ENCODE data around the gene P2RY6.
A peak's percentile ranks its signal among the peaks of the same experiment; 100 is the strongest.

Gene P2RY6

DNA sequence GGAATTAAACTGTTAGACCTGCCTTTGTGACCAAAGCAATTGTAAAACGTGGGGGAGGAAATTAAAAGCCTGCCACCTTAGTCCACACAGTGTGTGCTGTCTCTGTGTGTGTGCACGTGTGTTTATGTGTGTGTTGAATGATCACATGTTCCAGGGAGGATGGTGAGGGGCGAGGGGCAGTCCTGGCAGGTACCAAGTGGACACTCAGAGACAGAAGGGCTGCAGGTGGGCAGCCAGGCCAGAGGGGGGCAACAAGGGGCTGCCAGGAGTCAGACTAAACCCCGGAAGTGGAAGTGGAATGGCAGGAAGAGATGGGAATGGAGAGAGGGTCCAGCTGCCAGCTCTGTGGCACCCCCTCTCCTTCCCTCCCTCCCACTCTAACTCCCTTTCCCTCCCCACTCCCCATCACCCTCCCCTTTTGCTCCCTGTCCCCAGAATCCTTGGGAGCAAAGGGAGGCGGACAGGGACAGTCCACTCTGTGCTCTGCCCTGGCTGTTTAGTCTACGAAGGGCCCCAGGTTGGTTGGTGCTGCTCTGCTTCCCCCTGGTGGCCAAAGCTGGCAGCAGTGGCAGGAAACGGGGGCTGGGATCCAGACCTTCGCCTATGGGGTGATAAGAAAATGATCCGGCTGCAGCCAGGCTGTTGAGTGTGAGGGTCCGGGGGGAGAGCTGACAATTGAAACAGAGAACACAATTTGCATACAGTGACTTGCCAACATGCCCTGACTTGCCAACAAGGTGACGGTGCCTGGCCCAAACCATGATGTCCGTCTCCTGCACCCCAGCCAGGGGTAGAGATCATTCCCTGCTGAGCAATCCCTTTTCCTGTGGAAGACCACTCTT is 29.7 kb upstream of the P2RY6 start:
- H3K4me3 ChIP-seq (ENCODE audit: low read length): peak overlapping the region; percentile 50
- no peaks in the 10 kb centered on the region for H3K27me3 ChIP-seq (ENCODE audit: insufficient read depth, low read length)
- H3K4me1 ChIP-seq (ENCODE audit: insufficient read depth, low read length): peaks cover 9% of the 10 kb centered on the region
- no peaks in the 10 kb centered on the region for H3K36me3 ChIP-seq (ENCODE audit: insufficient read depth, low read length)
- no peaks in the 10 kb centered on the region for H3K9me3 ChIP-seq (ENCODE audit: low read length)
- H2AFZ ChIP-seq (ENCODE audit: low read depth, low read length): peak overlapping the region; percentile 72

DNA sequence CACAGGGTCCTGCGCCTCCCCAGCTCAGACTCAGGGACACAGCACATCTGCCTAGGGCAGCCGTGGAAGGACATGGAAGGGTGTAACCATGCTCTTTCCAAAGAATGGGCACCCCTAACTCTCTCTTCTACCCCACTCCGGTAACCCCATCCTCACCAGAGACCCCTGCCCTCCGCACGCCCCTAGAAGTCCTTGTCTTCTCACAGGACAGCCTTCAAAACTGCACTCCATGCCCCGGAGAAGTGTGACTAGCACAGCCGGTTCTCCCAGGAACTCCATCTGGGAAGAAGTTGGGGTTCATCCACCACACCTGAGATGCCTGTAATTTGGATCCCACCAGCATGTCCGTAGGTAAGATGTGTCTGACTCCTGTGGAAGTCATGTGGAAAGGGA is 29.0 kb upstream of the P2RY6 start:
- Histone ChIP-seq H3K9me3 (ENCODE audit: low read length) (no peaks in the 10 kb centered on the region), H3K4me3 (ENCODE audit: low read length) (no peak overlapping the region), H2AFZ (ENCODE audit: low read depth, low read length) (no peak overlapping the region), H3K27me3 (ENCODE audit: insufficient read depth, low read length) (no peaks in the 10 kb centered on the region), H3K36me3 (ENCODE audit: insufficient read depth, low read length) (no peaks in the 10 kb centered on the region), H3K4me1 (ENCODE audit: insufficient read depth, low read length) (peaks cover 9% of the 10 kb centered on the region)

DNA sequence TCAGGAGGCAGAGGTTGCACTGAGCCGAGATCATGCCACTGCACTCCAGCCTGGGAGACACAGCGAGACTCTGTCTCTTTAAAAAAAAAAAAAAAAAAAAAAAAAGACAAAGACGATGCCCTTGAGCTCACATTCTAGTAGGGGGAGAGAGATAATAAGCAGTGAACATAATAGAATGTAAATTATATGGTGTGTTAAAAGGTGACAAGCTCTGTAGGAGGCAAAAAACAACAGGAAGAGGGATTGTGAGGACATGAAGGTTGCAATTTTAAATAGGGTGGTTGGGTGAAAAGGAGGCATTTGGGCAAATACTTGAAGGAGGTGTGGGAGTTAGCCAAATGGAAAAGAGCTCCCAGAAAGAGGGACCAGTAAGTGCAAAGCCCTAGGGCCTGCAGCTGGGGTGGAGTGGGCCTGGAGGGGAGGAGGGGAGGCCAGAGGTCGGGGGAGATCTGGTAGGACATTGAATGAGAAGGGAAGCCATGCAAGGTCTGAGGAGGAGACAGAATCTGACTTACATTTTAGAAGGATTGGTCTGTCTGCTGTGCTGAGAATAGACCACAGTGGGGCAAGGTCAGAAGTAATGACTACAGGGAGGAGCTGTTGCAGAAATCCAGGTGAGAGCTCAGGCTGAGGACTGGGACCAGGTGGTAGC is 27.4 kb upstream of the P2RY6 start:
- H3K27me3 ChIP-seq (ENCODE audit: insufficient read depth, low read length): no peaks in the 10 kb centered on the region
- no peaks in the 10 kb centered on the region for H3K9me3 ChIP-seq (ENCODE audit: low read length)
- no peaks in the 10 kb centered on the region for H3K36me3 ChIP-seq (ENCODE audit: insufficient read depth, low read length)
- no peak overlapping the region for H2AFZ ChIP-seq (ENCODE audit: low read depth, low read length)
- peaks cover 9% of the 10 kb centered on the region for H3K4me1 ChIP-seq (ENCODE audit: insufficient read depth, low read length)
- no peak overlapping the region for H3K4me3 ChIP-seq (ENCODE audit: low read length)

DNA sequence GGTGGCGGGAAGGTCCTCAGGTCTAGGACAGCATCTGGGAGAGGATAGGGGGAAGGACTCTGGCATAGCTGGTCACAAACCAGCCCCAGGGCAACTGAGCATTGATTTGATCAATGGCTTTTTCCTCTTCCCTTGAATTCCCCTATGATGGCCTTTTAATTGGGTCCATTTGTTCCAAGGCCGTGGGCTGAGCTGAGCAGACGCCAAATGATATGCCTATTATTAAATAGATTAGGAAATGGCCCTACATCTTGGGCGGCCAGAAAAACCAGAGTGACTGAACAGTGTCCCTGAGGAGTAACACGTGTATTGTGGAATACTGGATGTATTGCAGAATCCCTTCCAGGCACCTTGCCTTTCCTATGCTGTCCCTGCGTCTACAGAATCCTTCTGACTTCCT is 26.7 kb upstream of the P2RY6 start:
- no peaks in the 10 kb centered on the region for H3K36me3 ChIP-seq (ENCODE audit: insufficient read depth, low read length)
- H2AFZ ChIP-seq (ENCODE audit: low read depth, low read length): no peak overlapping the region
- H3K27me3 ChIP-seq (ENCODE audit: insufficient read depth, low read length): no peaks in the 10 kb centered on the region
- H3K4me1 ChIP-seq (ENCODE audit: insufficient read depth, low read length): peaks cover 9% of the 10 kb centered on the region
- no peak overlapping the region for H3K4me3 ChIP-seq (ENCODE audit: low read length)
- H3K9me3 ChIP-seq (ENCODE audit: low read length): no peaks in the 10 kb centered on the region

DNA sequence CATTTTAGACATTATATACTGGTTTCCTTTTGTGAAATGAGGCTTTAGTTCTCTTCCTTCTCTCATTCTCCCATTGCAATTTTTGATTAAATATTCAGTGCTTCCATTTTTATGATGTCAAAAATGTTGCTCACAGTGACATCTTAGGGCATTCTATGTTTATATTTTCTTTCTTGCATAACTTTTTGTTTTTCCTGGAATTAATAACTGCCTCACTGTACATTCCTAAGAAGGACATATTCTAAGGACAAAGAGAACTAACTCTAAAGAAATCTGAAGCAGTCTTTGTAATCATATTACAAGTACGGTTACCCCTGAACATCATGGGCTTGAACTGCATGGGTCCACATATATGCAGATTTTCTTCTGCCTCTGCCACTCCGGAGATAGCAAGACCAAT is 25.8 kb upstream of the P2RY6 start:
- Histone ChIP-seq H3K27me3 (ENCODE audit: insufficient read depth, low read length) (no peaks in the 10 kb centered on the region), H3K36me3 (ENCODE audit: insufficient read depth, low read length) (no peaks in the 10 kb centered on the region), H3K4me1 (ENCODE audit: insufficient read depth, low read length) (peaks cover 9% of the 10 kb centered on the region), H2AFZ (ENCODE audit: low read depth, low read length) (no peak overlapping the region), H3K9me3 (ENCODE audit: low read length) (no peaks in the 10 kb centered on the region), H3K4me3 (ENCODE audit: low read length) (no peak overlapping the region)

DNA sequence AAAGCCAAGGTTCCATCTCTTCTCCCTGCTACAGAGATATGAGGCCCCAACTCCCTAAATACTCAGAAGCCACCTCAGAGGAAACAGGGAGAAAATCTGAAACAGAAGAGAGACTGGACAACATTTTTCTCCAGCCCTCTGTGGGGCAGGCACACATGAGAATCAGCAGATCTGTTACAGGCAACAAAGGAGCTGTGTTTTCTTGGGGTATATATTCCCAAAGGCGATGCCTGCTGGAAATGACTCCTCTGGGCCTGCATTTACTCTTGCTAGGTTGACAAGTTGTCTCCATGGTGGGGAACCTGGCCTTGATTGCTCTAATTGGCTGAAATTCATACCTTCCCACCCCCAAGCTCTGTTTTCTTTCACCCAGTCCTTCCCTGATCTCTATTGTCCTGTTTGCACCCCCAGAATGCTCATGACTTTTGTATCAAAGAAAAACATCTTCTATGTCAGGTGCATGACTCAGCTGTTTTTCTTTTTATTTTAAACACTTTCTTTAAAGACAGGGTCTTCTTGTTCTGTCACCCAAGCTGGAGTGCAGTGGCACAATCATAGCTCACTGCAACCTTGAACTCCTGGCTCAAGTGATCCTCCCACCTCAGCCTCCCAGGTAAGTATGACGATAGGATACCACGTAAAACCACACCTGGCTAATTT is 23.5 kb upstream of the P2RY6 start:
- H3K36me3 ChIP-seq (ENCODE audit: insufficient read depth, low read length): no peaks in the 10 kb centered on the region
- H3K4me1 ChIP-seq (ENCODE audit: insufficient read depth, low read length): peaks cover 7% of the 10 kb centered on the region
- no peak overlapping the region for H2AFZ ChIP-seq (ENCODE audit: low read depth, low read length)

DNA sequence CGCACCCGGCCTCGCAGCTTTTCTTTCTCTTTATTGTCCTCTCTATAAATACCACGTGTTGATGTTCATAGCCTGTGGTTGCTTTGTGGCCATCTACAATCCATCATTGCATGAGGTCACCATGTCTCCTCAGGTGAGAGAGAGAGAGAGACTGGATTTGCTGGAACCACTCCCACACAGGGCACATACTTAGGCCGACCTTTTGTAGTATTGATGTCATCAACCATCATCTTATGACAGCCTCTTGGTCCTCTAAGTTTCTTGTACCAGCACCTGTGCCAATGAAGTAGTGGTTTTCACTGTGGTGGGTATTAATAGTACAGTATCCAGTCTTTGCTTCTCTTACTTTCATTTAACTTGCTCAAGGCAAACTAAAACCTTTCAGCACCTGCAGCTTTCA is 22.8 kb upstream of the P2RY6 start:
- Histone ChIP-seq H3K27me3 (ENCODE audit: insufficient read depth, low read length) (no peaks in the 10 kb centered on the region), H3K36me3 (ENCODE audit: insufficient read depth, low read length) (no peaks in the 10 kb centered on the region), H3K4me1 (ENCODE audit: insufficient read depth, low read length) (peaks cover 7% of the 10 kb centered on the region), H3K9me3 (ENCODE audit: low read length) (no peaks in the 10 kb centered on the region), H2AFZ (ENCODE audit: low read depth, low read length) (no peak overlapping the region), H3K4me3 (ENCODE audit: low read length) (no peak overlapping the region)

More for the DNA sequence above, 23.5 kb upstream of the P2RY6 start:
- no peak overlapping the region for H3K4me3 ChIP-seq (ENCODE audit: low read length)
- no peaks in the 10 kb centered on the region for H3K27me3 ChIP-seq (ENCODE audit: insufficient read depth, low read length)
- no peaks in the 10 kb centered on the region for H3K9me3 ChIP-seq (ENCODE audit: low read length)

DNA sequence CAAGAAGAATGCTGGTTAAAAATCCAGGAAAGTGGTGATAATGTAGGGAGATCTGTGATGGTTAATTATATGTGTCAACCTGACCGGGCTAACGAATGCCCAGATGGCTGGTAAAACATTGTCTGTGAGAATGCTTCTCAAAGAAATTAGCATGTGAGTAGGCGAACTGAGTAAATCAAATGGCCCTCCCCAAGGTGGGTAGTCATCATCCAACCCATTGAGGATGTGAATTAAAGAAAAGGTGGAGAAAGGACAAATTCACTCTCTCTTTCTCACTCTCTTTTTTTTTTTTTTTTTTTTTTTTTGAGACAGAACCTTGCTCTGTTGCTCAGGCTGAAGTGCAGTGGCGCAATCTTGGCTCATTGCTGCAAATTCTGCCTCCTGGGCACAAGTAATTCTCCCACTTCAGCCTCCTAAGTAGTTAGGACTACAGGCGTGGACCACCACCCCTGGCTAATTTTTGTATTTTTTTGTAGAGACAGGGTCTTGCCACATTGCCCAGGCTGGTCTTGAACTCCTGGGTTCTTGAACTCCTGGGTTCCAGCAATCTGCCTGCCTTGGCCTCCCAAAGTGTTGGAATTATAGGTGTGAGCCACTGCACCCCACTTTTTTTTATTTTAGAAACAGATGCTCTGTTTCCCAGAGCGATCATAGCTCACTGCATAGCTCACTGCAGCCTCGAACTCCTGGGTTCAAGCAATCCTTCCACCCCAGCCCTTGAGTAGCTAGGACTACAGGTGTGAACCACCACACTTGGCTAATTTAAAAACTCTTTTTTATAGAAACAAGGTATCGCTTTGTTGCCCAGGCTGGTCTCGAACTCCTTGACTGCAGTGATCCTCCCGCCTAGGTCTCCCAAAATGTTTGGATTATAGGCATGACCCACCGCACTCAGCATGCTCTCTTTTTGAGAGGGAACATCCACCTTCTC is 22.0 kb upstream of the P2RY6 start:
- Histone ChIP-seq H2AFZ (ENCODE audit: low read depth, low read length) (no peak overlapping the region), H3K4me1 (ENCODE audit: insufficient read depth, low read length) (peaks cover under 1% of the 10 kb centered on the region), H3K4me3 (ENCODE audit: low read length) (no peak overlapping the region), H3K27me3 (ENCODE audit: insufficient read depth, low read length) (no peaks in the 10 kb centered on the region), H3K9me3 (ENCODE audit: low read length) (no peaks in the 10 kb centered on the region), H3K36me3 (ENCODE audit: insufficient read depth, low read length) (no peaks in the 10 kb centered on the region)

DNA sequence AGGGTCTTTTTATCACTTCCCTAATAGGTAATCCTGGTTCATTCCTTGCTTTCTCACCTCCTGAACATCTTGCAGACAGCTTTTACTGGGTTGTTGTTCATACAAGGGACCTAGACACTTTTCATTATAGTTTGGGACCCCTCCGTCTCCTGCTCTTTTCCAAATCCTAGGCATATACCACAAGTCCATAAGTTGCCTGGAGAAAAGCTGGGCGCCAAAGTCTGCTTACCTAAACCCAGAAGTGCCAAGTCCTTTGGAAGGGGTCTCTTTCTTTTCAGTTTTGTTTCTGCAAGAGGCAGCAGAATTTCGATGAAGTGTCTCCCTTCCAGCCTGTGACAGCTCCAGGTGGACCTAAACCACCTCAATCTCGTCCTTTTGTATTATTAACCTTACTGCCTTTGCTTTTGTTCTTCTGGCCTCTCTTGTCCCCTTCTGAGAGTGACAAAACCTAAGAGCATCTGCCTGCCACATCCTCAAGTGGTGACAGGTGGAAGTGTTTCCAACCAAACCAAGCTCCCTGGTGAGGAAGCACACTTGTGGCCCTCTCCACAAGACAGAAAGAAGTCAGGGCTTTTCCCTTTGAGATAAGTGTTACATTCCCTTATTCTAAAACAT is 19.5 kb upstream of the P2RY6 start:
- Histone ChIP-seq H3K4me1 (ENCODE audit: insufficient read depth, low read length) (peaks cover 5% of the 10 kb centered on the region), H3K27me3 (ENCODE audit: insufficient read depth, low read length) (no peaks in the 10 kb centered on the region), H2AFZ (ENCODE audit: low read depth, low read length) (no peak overlapping the region), H3K9me3 (ENCODE audit: low read length) (no peaks in the 10 kb centered on the region), H3K4me3 (ENCODE audit: low read length) (no peak overlapping the region), H3K36me3 (ENCODE audit: insufficient read depth, low read length) (no peaks in the 10 kb centered on the region)

DNA sequence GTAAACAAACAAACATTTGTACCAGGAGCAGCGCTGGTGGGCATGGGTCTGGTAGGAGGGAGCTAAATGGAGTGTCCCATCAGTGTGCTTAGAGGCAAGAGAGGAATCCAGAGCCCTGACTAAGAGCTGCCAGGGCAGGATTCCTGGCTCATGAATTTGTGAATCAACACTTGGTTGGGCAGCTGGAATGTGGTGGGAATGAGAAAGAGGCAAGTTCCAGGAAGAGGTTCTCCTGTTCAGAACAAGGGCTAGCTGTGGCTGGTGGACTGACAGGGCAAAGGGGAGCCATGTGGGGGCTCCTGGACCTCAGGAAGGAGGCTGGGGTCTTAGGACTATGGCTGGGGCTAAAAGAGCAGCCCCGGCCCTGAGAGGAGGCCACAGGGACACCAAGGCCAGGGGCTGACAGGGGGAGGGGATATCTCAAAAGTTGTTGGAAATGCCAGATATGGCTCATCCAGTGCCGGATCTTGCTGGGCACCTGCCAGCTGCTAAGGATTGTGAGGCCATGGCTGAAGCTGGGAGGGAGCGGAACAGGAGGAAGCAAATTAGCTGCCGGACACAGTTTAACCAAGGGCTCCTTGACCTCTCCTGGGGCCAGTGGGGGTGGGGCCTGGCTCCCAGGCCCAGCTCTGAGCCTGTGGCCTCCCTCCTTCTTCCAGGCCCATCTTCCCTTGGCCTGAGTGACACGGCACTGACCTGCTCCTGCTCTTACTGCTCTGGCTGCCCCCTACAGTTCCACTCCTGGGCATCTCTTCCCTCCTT is 14.6 kb upstream of the P2RY6 start:
- H3K4me3 ChIP-seq (ENCODE audit: low read length): no peak overlapping the region
- peaks cover 13% of the 10 kb centered on the region for H3K4me1 ChIP-seq (ENCODE audit: insufficient read depth, low read length)

DNA sequence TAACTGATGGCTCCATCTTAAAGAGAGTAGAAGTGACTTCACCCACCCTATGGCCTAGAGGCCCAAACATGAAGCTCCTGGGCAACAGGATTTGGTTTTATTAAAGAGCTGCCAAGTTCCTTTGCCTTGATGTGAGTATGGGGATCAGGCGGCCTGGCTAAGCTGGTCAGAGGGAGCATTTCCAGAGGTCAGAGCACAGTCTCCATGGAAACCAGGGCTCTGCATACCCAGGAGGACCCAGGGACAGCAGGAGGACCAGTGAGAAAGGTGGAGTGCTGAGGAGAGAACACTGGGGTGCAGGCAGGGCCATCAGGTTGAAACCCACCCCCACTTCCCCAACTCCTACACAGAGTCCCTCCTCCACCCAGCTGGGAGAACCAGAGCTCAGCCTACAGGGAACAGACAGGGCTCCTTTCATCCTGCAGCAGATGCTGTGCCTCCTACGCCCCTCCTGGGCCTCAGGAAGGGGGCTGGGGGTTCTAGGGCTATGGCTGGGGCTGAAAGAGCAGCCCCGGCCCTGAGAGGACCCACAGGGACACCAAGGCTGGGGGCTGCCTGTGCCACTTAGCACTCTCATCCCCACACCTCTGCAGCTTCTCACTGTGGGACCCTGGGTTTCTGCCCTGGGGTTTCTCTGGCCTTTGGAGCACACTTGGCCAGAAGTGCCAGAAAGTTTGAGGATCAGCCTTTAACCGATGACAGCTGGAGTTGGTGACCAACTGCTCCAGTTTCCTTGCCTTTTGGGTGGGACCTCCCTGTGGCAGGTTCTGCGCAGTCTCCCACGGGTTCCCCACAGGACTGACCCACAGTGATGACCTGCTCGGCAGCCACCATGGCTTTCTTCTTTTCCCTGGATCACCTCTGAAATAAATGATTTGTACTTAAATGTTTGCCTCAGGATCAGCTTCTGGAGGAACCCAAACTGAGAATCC is 13.8 kb upstream of the P2RY6 start:
- Histone ChIP-seq H3K36me3 (ENCODE audit: insufficient read depth, low read length) (no peaks in the 10 kb centered on the region), H3K4me1 (ENCODE audit: insufficient read depth, low read length) (peaks cover 13% of the 10 kb centered on the region), H2AFZ (ENCODE audit: low read depth, low read length) (no peak overlapping the region), H3K9me3 (ENCODE audit: low read length) (no peaks in the 10 kb centered on the region), H3K27me3 (ENCODE audit: insufficient read depth, low read length) (no peaks in the 10 kb centered on the region), H3K4me3 (ENCODE audit: low read length) (no peak overlapping the region)

More for the DNA sequence above, 14.6 kb upstream of the P2RY6 start:
- Histone ChIP-seq H3K36me3 (ENCODE audit: insufficient read depth, low read length) (no peaks in the 10 kb centered on the region), H3K9me3 (ENCODE audit: low read length) (no peaks in the 10 kb centered on the region), H3K27me3 (ENCODE audit: insufficient read depth, low read length) (no peaks in the 10 kb centered on the region), H2AFZ (ENCODE audit: low read depth, low read length) (no peak overlapping the region)
